Body of pancreas (tissue), 4 donors: Measurements from ENCODE around the gene DDX39B. TPM values are rescaled to one million over a fixed set of nuclear protein-coding genes. Genes with fewer than 3 reads are reported as not detected.

Source experiments
- ATAC-seq: fragments of 150-250 bp; one replicate; pipeline ENCODE4 v1.9.1; 2016
- DNase-seq, 4 donors: peaks; one replicate each; pipeline ENCODE4 v3.0.0-alpha.2; 2019
- H3K27ac ChIP-seq, 4 donors: fragments of 200-600 bp; sonication (generic); 1 replicate in 3 of 4; 2 replicates in 1 of 4; pipeline versions ENCODE4 v1.5.1 to v1.6.1; 2016 to 2019; ENCODE audit warnings: mild to moderate bottlenecking in 1 of 4, mixed read lengths in 1 of 4, moderate library complexity in 1 of 4
- H3K27me3 ChIP-seq, 2 donors: fragments of 200-600 bp; sonication (generic); one replicate each; pipeline ENCODE4 v1.6.0; 2016; ENCODE audit warnings: mild to moderate bottlenecking in 1 of 2
- H3K36me3 ChIP-seq, 2 donors: fragments of 200-600 bp; sonication (generic); replicated peaks in 1 of 2; 2 replicates each; pipeline ENCODE4 v1.5.1; 2016; ENCODE audit warnings: low read depth in 2 of 2; ENCODE audit not compliant: insufficient read depth in 1 of 2
- H3K4me1 ChIP-seq: fragments of 200-600 bp; sonication (generic); one replicate; pipeline ENCODE4 v1.6.0; 2016
- H3K4me3 ChIP-seq, 2 donors: fragments of 200-600 bp; sonication (generic); 1 replicate in 1 of 2; 2 replicates in 1 of 2; pipeline ENCODE4 v1.5.1; 2016 to 2019
- H3K9me3 ChIP-seq, 3 donors: fragments of 200-600 bp; sonication (generic); 1 replicate in 2 of 3; 2 replicates in 1 of 3; pipeline ENCODE4 v1.5.1; 2016
- CTCF ChIP-seq, 7 experiments: fragments of 450-650 bp in 4 of 7; fragments of 200-600 bp in 3 of 7; sonication (generic) in 3 of 7; IDR thresholded peaks; one replicate each; pipeline ENCODE4 v1.5.1; 2016 to 2019; ENCODE audit warnings: antibody characterized with exemption in 7 of 7
- POLR2A ChIP-seq, 3 donors: fragments of 450-650 bp; IDR thresholded peaks; one replicate each; pipeline ENCODE4 v1.6.1; 2016; ENCODE audit warnings: antibody characterized with exemption in 3 of 3, mild to moderate bottlenecking in 2 of 3
- WGBS, 2 donors: methylation state at CpG; one replicate each; pipeline ENCODE4 v1.1.5; 2017; 5-methylcytosine and 5-hydroxymethylcytosine counted together
- intact Hi-C: fragments of 100-400 bp; cut with DNase I; formaldehyde crosslinking; loops from one replicate; pipeline ENCODE4 v1.15.1; 2023
- total RNA-seq, 2 donors: library from RNA; depleted of rRNA; stranded (reverse); fragments of >200 nt; gene quantifications; one replicate each; pipeline ENCODE4 v1.1.0, GENCODE V29; 2016

Gene DDX39B
- total RNA-seq, 2 donors from 2014 or later = 132 to 260 TPM

GRCh38 chr6:31544676-31545075 is 2.9 kb upstream of the DDX39B start:
- H3K27me3 ChIP-seq = no peaks in the 10 kb centered on the region
- no peaks in the 10 kb centered on the region for H3K36me3 ChIP-seq
- ATAC-seq (no peak), DNase-seq (no peak)
- H3K9me3 ChIP-seq = no peaks in the 10 kb centered on the region
- peaks cover 41% of the 10 kb centered on the region for H3K4me1 ChIP-seq
- intact Hi-C loops = loop anchor here (5.0 kb wide), 1 partner anchor 53 kb away; no protein-coding TSS in a partner anchor
- H3K27ac ChIP-seq = no peak overlapping the region
- H3K4me3 ChIP-seq = no peak overlapping the region
- no peak for TF ChIP-seq POLR2A (IDR thresholded peaks at IDR 0.05)
- TF ChIP-seq CTCF (IDR thresholded peaks at IDR 0.05) = no peak
- 59 to 61% methylated on average over 2 of the region's 2 CpGs for WGBS, 2 donors

GRCh38 chr6:31543639-31544038 is 1.8 kb upstream of the DDX39B start:
- no peak for ATAC-seq
- Histone ChIP-seq H3K27ac (no peak overlapping the region), H3K4me1 (peaks cover 45% of the 10 kb centered on the region), H3K9me3 (no peaks in the 10 kb centered on the region), H3K4me3 (no peak overlapping the region), H3K36me3 (peaks cover 0 to under 1% of the 10 kb centered on the region in 2 donors), H3K27me3 (no peaks in the 10 kb centered on the region)
- intact Hi-C loops = no loop called here
- no peak for DNase-seq
- TF ChIP-seq CTCF (IDR thresholded peaks at IDR 0.05) = no peak
- TF ChIP-seq POLR2A (IDR thresholded peaks at IDR 0.05) = no peak
- WGBS, 2 donors = 89 to 93% methylated on average over 6 of the region's 6 CpGs

- no peaks in the 10 kb centered on the region for H3K9me3 ChIP-seq
- H3K27ac ChIP-seq = peak overlapping the region; percentile 93 to 98 (median 94)
- WGBS, 2 donors = 0 to 1% methylated on average over 21 of the region's 21 CpGs
- DNase-seq (peak; percentile 33 to 61 (median 56)), ATAC-seq (no peak)
- H3K36me3 ChIP-seq = peaks cover 3 to 16% of the 10 kb centered on the region in 2 donors
- peak overlapping the region; percentile 78 to 88 for H3K4me3 ChIP-seq
- H3K27me3 ChIP-seq = no peaks in the 10 kb centered on the region
- intact Hi-C loops = no loop called here
- TF ChIP-seq CTCF (IDR thresholded peaks at IDR 0.05) (no peak), POLR2A (IDR thresholded peaks at IDR 0.05) (no peak)
- peaks cover 34% of the 10 kb centered on the region for H3K4me1 ChIP-seq
Observed at GRCh38 chr6:31541059-31541657, 645 bp downstream of the DDX39B start.

- DNase-seq = no peak
- Histone ChIP-seq H3K9me3 (no peaks in the 10 kb centered on the region), H3K4me3 (peak overlapping the region; percentile 78 to 88), H3K27ac (peak overlapping the region; percentile 93 to 98 (median 94)), H3K4me1 (peaks cover 34% of the 10 kb centered on the region), H3K27me3 (no peaks in the 10 kb centered on the region), H3K36me3 (peaks cover 8 to 21% of the 10 kb centered on the region in 2 donors)
- no peak for ATAC-seq
- 3 to 8% methylated on average over 4 of the region's 4 CpGs for WGBS, 2 donors
- intact Hi-C loops = no loop called here
- TF ChIP-seq POLR2A (IDR thresholded peaks at IDR 0.05) = no peak
- TF ChIP-seq CTCF (IDR thresholded peaks at IDR 0.05) = no peak
Observed at GRCh38 chr6:31540640-31541039, 1.2 kb downstream of the DDX39B start.
